B cell (primary cell): ENCODE measurements around the gene BTG2.

Source experiments
- EZH2 ChIP-seq: IDR thresholded peaks from 2 replicates; pipeline ENCODE4 v1.6.1; 2012; ENCODE audit warnings: borderline replicate concordance, low read depth, mild to moderate bottlenecking, moderate library complexity, low read length; ENCODE audit not compliant: insufficient read depth, poor library complexity, severe bottlenecking
- TF ChIP-seq, protein P1 (sequence below): fragments of 200-600 bp; IDR thresholded peaks from one replicate; pipeline ENCODE4 v1.8.0; 2022; ENCODE audit warnings: antibody characterized with exemption, mild to moderate bottlenecking

DNA sequence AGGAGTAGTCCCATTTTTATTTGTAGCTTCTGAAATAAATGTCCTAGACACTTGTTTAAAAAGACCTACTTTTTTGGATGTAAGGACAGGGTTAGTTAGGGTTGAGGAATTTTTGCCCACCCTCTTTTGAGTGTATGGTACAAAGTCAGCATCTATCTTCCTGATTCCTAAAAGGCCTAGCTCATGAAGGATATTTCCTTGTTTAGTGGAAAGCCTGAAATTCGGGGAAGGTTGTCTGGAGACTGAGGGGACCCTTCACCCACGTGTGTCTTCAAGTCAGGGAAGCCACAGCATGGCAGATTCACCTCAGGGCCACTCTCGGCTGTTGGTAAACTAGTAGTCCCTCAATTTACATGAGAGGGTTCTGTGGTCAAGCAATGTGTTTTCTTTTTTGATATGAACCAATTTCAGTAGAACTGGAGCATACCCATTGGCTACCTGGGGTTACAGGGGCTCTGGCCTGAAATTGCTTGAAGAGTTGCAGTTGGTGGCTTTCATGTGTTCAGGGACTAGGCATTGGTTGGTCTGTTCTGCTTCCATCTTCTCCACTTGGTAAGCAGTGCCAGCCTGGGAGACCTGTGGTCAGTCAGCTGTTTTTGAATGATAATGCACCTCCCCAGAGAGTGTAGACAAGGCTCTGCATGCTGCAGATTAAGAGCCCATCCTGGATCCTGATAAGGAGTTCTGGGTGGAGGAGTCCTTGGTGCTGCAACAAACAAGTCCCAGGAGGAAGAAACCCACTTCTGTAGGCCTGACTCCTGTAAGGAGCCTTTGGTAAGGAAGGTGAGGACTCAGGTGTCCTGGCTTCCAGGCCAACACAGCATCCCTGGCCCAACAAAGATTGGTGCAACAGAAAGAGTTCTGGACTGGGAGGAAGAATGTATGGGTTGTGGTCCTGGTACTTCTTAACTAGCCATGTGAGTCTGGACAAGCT is 6.3 kb downstream of the BTG2 start:
- TF ChIP-seq, protein P1, sequence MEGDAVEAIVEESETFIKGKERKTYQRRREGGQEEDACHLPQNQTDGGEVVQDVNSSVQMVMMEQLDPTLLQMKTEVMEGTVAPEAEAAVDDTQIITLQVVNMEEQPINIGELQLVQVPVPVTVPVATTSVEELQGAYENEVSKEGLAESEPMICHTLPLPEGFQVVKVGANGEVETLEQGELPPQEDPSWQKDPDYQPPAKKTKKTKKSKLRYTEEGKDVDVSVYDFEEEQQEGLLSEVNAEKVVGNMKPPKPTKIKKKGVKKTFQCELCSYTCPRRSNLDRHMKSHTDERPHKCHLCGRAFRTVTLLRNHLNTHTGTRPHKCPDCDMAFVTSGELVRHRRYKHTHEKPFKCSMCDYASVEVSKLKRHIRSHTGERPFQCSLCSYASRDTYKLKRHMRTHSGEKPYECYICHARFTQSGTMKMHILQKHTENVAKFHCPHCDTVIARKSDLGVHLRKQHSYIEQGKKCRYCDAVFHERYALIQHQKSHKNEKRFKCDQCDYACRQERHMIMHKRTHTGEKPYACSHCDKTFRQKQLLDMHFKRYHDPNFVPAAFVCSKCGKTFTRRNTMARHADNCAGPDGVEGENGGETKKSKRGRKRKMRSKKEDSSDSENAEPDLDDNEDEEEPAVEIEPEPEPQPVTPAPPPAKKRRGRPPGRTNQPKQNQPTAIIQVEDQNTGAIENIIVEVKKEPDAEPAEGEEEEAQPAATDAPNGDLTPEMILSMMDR: no peak
- no peak for TF ChIP-seq EZH2
